Measurements from ENCODE around the gene SLU7. TPM values are rescaled to one million over a fixed set of nuclear protein-coding genes. Genes with fewer than 3 reads are reported as not detected.

The SLU7 gene
- total RNA-seq, 1 experiment from 2014 or later = 75.3 TPM

DNA sequence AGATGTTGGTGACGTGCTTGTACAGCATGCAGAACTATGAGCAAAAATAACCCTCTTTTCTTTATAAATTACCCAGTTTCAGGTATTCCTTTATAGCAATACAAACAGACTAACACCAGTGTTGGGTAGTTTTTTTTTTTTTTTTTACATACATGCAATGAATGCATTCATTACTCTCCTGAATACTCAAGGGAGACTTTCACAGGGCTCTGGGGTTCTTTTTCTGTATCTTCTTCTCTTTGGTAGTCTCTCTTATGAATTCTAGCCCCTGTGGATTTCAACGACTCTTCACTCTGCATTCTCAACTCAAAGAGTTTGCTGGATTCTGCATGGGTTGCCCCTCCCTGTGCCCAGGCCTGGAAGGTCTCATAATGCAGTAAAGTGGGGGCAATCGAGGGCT is 30.6 kb upstream of the SLU7 start:
- no peak for DNase-seq
- Histone ChIP-seq H3K27me3 (ENCODE audit: insufficient read depth, low read depth) (peaks cover 3% of the 10 kb centered on the region; the same call in 1 of the 2 replicates), H3K9me2 (ENCODE audit: insufficient read depth) (no peaks in the 10 kb centered on the region), H3K4me3 (no peak overlapping the region), H4K20me1 (ENCODE audit: insufficient read depth) (no peaks in the 10 kb centered on the region), H2AFZ (no peak overlapping the region), H3K9me3 (ENCODE audit: insufficient read depth, low read depth) (no peaks in the 10 kb centered on the region), H3K4me2 (no peak overlapping the region), H3F3A (ENCODE audit: insufficient read depth, low read depth) (no peaks in the 10 kb centered on the region), H3K79me2 (ENCODE audit: low read depth) (no peaks in the 10 kb centered on the region), H3K4me1 (replicated peaks; ENCODE audit: insufficient read depth) (no peaks in the 10 kb centered on the region), H3K27ac (no peak overlapping the region), H3K36me3 (ENCODE audit: low read depth) (no peaks in the 10 kb centered on the region)
- intact Hi-C loops (cut with micrococcal nuclease; ENCODE audit: unreplicated experiment) = no loop called here
- CTCF ChIA-PET = no interaction called here
- TF ChIP-seq CTCF (conservative IDR thresholded peaks at IDR 0.05) = no peak
- TF ChIP-seq EZH2 (IDR thresholded peaks at IDR 0.05; ENCODE audit: low read depth) = no peak
- POLR2A ChIA-PET (ENCODE audit: unreplicated experiment) = interaction anchor here (0.7 kb wide), 1 partner anchor 1643 kb away, joined by 3 read pairs; no protein-coding TSS in a partner anchor
- no TSS peak for BruUV-seq (replicated peaks)

- no peaks in the 10 kb centered on the region for H3F3A ChIP-seq (ENCODE audit: insufficient read depth, low read depth)
- TF ChIP-seq CTCF (conservative IDR thresholded peaks at IDR 0.05) (no peak), EZH2 (IDR thresholded peaks at IDR 0.05; ENCODE audit: low read depth) (no peak)
- H3K9me2 ChIP-seq (ENCODE audit: insufficient read depth) = no peaks in the 10 kb centered on the region
- POLR2A ChIA-PET (ENCODE audit: unreplicated experiment) = interaction anchor here (0.7 kb wide), 1 partner anchor 1643 kb away, joined by 3 read pairs; no protein-coding TSS in a partner anchor
- CTCF ChIA-PET = no interaction called here
- H3K9me3 ChIP-seq (ENCODE audit: insufficient read depth, low read depth) = no peaks in the 10 kb centered on the region
- H4K20me1 ChIP-seq (ENCODE audit: insufficient read depth) = no peaks in the 10 kb centered on the region
- H3K4me3 ChIP-seq = no peak overlapping the region
- no peaks in the 10 kb centered on the region for H3K79me2 ChIP-seq (ENCODE audit: low read depth)
- no peak overlapping the region for H2AFZ ChIP-seq
- no peaks in the 10 kb centered on the region for H3K36me3 ChIP-seq (ENCODE audit: low read depth)
- H3K27ac ChIP-seq = no peak overlapping the region
- intact Hi-C loops (cut with micrococcal nuclease; ENCODE audit: unreplicated experiment) = no loop called here
- no peaks in the 10 kb centered on the region for H3K4me1 ChIP-seq (replicated peaks; ENCODE audit: insufficient read depth)
- no peak overlapping the region for H3K4me2 ChIP-seq
- DNase-seq = no peak
- H3K27me3 ChIP-seq (ENCODE audit: insufficient read depth, low read depth) = peaks cover 2% of the 10 kb centered on the region; the same call in 1 of the 2 replicates
- no TSS peak for BruUV-seq (replicated peaks)
Measured at GRCh38 chr5:160448886-160449285, 30.0 kb upstream of the SLU7 start.

- POLR2A ChIA-PET (ENCODE audit: unreplicated experiment) = no interaction called here
- intact Hi-C loops (cut with micrococcal nuclease; ENCODE audit: unreplicated experiment) = no loop called here
Measured at GRCh38 chr5:160445751-160446150, 26.9 kb upstream of the SLU7 start.

More at GRCh38 chr5:160445751-160446150, 26.9 kb upstream of the SLU7 start:
- H3K4me2 ChIP-seq = no peak overlapping the region
- no peaks in the 10 kb centered on the region for H3K4me1 ChIP-seq (replicated peaks; ENCODE audit: insufficient read depth)
- TF ChIP-seq EZH2 (IDR thresholded peaks at IDR 0.05; ENCODE audit: low read depth) (no peak), CTCF (conservative IDR thresholded peaks at IDR 0.05) (no peak)
- H3K4me3 ChIP-seq = no peak overlapping the region
- no peaks in the 10 kb centered on the region for H3K27me3 ChIP-seq (ENCODE audit: insufficient read depth, low read depth)
- H3K27ac ChIP-seq = no peak overlapping the region
- H3K79me2 ChIP-seq (ENCODE audit: low read depth) = no peaks in the 10 kb centered on the region
- H3K9me2 ChIP-seq (ENCODE audit: insufficient read depth) = no peaks in the 10 kb centered on the region
- no TSS peak for BruUV-seq (replicated peaks)
- no peaks in the 10 kb centered on the region for H4K20me1 ChIP-seq (ENCODE audit: insufficient read depth)
- H3F3A ChIP-seq (ENCODE audit: insufficient read depth, low read depth) = no peaks in the 10 kb centered on the region
- no peaks in the 10 kb centered on the region for H3K36me3 ChIP-seq (ENCODE audit: low read depth)
- no peak for DNase-seq
- CTCF ChIA-PET = no interaction called here
- no peak overlapping the region for H2AFZ ChIP-seq
- no peaks in the 10 kb centered on the region for H3K9me3 ChIP-seq (ENCODE audit: insufficient read depth, low read depth)

Data from PC-9 (cell line).